Epithelial cell of esophagus (primary cell): ENCODE results near the gene DBR1.
"Not testable (repeated sequence)": the region's sequence is repeated elsewhere in the genome, so short reads cannot be mapped to it uniquely, and the experiment has no call there.

Source experiments
- DNase-seq: peaks from one replicate; pipeline ENCODE4 v3.0.0; 2010; ENCODE audit warnings: low read depth
- H3K4me3 ChIP-seq: 2 replicates; pipeline ENCODE4 v1.5.1; 2011; ENCODE audit warnings: mild to moderate bottlenecking, low read length, control low read depth
- TF ChIP-seq, protein P1 (sequence below): IDR thresholded peaks from 2 replicates; pipeline ENCODE4 v1.5.1; 2011; ENCODE audit warnings: low read depth, mild to moderate bottlenecking, low read length, control low read depth, inconsistent platforms; ENCODE audit not compliant: insufficient read depth; ENCODE audit errors: missing control alignments

DBR1 gene

DNA sequence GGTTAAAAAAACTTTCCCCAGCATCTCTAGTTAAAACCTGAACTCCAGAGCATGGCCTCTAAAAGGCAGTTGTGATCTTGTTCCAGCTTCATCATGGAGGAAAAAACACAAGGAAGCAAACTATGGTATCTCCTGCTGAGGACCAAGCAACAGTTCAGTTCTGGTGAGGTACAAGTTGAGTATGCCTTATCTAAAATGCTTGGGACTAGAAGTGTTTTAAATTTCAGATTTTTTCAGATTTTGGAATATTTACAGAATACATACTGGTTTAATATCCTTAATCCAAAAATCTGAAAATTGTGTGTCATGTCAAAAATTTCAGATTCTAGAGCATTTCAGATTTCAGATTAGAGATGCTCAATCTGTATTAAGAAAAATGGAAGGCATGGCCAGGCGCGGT is 9.7 kb downstream of the DBR1 start:
- TF ChIP-seq, protein P1, sequence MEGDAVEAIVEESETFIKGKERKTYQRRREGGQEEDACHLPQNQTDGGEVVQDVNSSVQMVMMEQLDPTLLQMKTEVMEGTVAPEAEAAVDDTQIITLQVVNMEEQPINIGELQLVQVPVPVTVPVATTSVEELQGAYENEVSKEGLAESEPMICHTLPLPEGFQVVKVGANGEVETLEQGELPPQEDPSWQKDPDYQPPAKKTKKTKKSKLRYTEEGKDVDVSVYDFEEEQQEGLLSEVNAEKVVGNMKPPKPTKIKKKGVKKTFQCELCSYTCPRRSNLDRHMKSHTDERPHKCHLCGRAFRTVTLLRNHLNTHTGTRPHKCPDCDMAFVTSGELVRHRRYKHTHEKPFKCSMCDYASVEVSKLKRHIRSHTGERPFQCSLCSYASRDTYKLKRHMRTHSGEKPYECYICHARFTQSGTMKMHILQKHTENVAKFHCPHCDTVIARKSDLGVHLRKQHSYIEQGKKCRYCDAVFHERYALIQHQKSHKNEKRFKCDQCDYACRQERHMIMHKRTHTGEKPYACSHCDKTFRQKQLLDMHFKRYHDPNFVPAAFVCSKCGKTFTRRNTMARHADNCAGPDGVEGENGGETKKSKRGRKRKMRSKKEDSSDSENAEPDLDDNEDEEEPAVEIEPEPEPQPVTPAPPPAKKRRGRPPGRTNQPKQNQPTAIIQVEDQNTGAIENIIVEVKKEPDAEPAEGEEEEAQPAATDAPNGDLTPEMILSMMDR, result no peak
- H3K4me3 ChIP-seq, result no peak overlapping the region
- DNase-seq, result no peak

DNA sequence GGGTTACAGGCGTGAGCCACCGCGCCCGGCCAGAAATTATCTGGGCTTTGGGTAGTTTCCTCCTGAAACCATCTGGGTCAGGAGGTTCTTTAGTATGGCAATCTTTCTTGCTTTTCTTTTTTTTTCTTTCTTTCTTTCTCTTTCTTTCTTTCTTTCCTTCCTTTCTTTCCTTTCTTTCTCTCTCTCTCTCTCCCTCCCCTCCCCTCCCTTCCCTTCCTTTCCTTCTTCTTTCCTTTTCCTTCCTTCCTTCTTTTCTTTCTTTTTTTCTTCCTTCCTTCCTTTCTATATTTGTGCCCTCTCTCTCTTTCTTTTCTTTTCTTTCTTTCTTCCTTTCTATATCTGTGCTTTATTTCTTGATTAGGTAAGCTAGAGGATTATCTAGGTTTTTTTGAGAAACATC is 17.0 kb downstream of the DBR1 start:
- no peak for DNase-seq
- no peak overlapping the region for H3K4me3 ChIP-seq
- TF ChIP-seq, protein P1, result no peak

DNA sequence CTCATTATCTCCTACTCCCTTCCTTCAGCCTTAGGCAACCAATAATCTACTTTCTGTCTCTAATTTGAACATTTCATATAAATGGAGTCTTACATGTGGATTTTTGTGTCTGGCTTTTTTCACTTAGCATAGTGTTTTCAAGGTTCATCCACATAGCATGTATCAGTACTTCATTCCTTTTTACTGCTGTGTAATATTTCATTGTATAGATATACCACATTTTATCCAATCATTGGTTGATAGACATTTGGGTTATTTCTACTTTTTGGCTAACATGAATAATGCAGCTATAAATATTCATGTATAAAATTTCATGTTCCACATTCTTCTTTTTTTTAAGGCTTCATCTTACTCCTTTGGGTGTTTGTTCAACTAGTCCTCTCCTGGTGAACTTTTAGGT is 20.2 kb downstream of the DBR1 start:
- no peak overlapping the region for H3K4me3 ChIP-seq
- no peak for DNase-seq
- TF ChIP-seq, protein P1, result no peak

DNA sequence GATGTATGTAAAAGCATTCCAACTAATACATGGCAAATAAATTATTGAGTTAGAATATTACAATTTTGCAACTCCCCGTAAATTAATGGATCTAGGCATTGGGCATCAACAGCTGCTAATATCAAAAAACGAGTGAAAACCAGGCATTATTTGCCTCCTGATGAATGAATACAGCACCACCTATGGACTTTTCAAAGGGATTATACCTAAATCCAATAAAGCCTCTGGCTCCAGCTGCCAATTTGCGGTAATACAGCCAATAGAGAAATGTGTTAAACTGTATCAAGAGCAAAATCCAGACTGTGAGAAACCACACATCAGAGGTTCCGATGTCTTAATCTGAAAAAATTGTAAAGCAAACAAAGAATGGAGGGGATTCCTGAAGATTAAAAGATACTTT is 26.2 kb downstream of the DBR1 start:
- DNase-seq, result no peak
- TF ChIP-seq, protein P1, result no peak
- H3K4me3 ChIP-seq, result no peak overlapping the region

DNA sequence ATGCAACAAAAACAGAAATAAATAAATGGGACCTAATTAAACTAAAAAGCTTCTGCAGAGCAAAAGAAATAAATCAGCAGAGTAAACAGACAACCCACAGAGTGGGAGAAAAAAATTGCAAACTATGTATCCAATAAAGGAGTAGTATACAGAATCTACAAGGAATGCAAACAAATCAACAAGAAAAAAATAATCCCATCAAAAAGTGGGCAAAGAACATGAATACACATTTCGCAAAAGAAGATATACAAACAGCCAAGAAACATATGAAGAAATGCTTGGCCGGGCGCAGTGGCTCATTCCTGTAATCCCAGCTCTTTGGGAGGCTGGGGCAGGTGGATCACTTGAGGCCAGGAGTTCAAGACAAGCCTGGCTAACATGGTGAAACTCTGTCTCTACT is 32.5 kb downstream of the DBR1 start:
- not testable (repeated sequence) for DNase-seq

DNA sequence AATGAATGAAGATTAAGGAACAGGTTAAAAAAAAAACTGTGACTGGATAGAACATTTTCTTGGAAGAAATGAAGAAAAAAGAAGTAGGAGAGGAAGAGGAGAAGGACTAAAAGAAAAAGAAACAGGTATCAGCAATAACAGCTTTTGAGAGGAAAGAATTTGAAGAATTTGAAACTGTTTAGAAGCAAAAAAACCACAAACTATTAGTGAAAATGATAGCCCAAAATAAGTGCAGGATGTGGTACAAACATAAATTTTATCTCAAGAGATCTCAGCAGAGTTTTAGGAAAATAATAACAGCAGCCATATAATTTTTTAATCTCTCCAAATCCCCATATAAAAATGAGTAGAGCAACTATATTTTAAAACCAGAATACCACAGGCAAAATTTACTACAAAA is 33.8 kb downstream of the DBR1 start:
- no peak for DNase-seq
- H3K4me3 ChIP-seq, result no peak overlapping the region
- TF ChIP-seq, protein P1, result no peak

More for the DNA sequence above, 32.5 kb downstream of the DBR1 start:
- H3K4me3 ChIP-seq, result not testable (repeated sequence)

DNA sequence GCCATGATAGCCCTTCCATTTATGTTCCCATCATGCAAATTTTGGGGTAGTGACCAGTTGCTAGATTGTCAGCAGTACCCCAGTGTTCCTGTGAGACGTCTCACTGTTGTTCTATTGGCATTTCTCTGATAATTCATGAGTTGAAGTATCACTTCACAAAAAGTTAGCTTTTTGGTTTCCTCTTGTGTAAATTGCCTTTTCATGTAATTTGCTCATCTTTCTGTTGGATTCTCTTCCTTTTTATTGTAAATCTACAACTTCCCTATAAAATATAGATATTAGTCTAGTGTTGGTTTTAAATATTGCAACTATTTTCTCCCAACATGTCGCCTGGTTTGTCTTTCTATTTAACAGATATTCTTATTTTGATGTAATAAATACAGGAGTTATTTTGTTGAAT is 35.0 kb downstream of the DBR1 start:
- DNase-seq, result no peak
- H3K4me3 ChIP-seq, result no peak overlapping the region

More for the DNA sequence above, 35.0 kb downstream of the DBR1 start:
- TF ChIP-seq, protein P1, result no peak
